ENCODE results near the gene FSTL5.

FSTL5 gene

DNA sequence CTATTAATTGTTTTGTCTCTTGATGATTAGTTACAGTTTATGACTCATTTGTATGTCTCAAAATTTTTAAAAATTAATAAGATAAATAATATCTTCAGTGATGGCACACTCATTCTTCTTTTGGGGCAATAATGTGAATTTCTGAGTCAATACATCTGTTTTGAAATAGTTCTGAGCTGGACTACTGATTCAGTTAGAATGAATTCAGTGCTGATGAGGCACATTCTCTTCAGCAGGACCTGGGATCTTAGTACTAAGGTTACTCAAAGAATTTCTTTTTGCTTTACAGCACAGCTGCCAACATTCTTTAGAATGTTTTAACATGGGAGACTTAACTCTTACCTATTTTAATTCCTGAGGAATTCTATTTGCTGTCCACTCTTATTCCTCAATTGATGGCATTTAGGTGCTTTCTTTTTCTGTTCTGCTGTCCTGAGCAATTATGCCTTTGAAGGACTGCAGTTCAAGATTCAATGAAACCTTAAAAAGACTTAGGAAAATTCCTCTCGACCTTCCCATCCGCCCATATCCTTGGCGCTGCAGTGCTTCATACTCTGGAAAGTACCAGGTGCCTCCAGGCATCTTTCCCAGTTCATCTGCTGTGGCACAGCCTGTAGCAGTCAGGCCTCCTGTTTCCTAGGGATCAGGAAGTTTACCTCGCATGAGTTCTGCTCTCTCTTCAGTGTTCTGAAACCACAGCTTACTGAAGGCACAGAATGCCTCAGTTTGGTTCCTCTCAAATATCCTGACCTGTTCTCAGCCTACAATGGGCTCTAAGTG lies 213.7 kb downstream of the FSTL5 start:
- Histone ChIP-seq H3K27me3 (no peaks in the 10 kb centered on the region), H3K4me3 (ENCODE audit: low read depth, low read length) (no peak overlapping the region), H3K4me1 (no peaks in the 10 kb centered on the region), H3K9me3 (no peaks in the 10 kb centered on the region), H3K36me3 (no peaks in the 10 kb centered on the region)
- DNase-seq, result no peak
- TF ChIP-seq CTCF (IDR thresholded peaks at IDR 0.05; ENCODE audit: low read depth, low read length), result no peak

GRCh38 chr4:161948026-161948770 lies 215.6 kb downstream of the FSTL5 start:
- Histone ChIP-seq H3K9me3 (no peaks in the 10 kb centered on the region), H3K36me3 (no peaks in the 10 kb centered on the region), H3K4me1 (no peaks in the 10 kb centered on the region), H3K4me3 (ENCODE audit: low read depth, low read length) (no peak overlapping the region), H3K27me3 (no peaks in the 10 kb centered on the region)
- DNase-seq, result no peak
- TF ChIP-seq CTCF (IDR thresholded peaks at IDR 0.05; ENCODE audit: low read depth, low read length), result no peak

GRCh38 chr4:161937596-161937995 lies 226.2 kb downstream of the FSTL5 start:
- Histone ChIP-seq H3K4me1 (no peaks in the 10 kb centered on the region), H3K27me3 (no peaks in the 10 kb centered on the region), H3K4me3 (ENCODE audit: low read depth, low read length) (no peak overlapping the region), H3K9me3 (no peaks in the 10 kb centered on the region), H3K36me3 (no peaks in the 10 kb centered on the region)
- TF ChIP-seq CTCF (IDR thresholded peaks at IDR 0.05; ENCODE audit: low read depth, low read length), result no peak
- no peak for DNase-seq

GRCh38 chr4:161936625-161937550 lies 226.9 kb downstream of the FSTL5 start:
- Histone ChIP-seq H3K9me3 (no peaks in the 10 kb centered on the region), H3K27me3 (no peaks in the 10 kb centered on the region), H3K4me3 (ENCODE audit: low read depth, low read length) (no peak overlapping the region), H3K4me1 (no peaks in the 10 kb centered on the region), H3K36me3 (no peaks in the 10 kb centered on the region)
- DNase-seq, result no peak
- TF ChIP-seq CTCF (IDR thresholded peaks at IDR 0.05; ENCODE audit: low read depth, low read length), result no peak

- H3K4me3 ChIP-seq (ENCODE audit: low read depth, low read length), result no peak overlapping the region
- H3K9me3 ChIP-seq, result no peaks in the 10 kb centered on the region
- no peak for TF ChIP-seq CTCF (IDR thresholded peaks at IDR 0.05; ENCODE audit: low read depth, low read length)
- DNase-seq, result no peak
- no peaks in the 10 kb centered on the region for H3K27me3 ChIP-seq
- no peaks in the 10 kb centered on the region for H3K4me1 ChIP-seq
- H3K36me3 ChIP-seq, result no peaks in the 10 kb centered on the region
Measured at GRCh38 chr4:161931089-161931488, 232.7 kb downstream of the FSTL5 start.

All from BE2C (cell line).